Left renal cortex interstitium (tissue), 4 donors: Measurements from ENCODE around the gene CDC42BPB. TPM values are rescaled to one million over a fixed set of nuclear protein-coding genes. Genes with fewer than 3 reads are reported as not detected.

Source experiments
- DNase-seq, 4 donors: peaks; one replicate each; pipeline ENCODE4 v3.0.0-alpha.2; 2013; ENCODE audit warnings: low read depth in 4 of 4, low spot score in 2 of 4, missing footprints in 1 of 4
- polyA plus RNA-seq, 4 donors: library from polyadenylated mRNA; unstranded; fragments of 120-200 nt; gene quantifications; one replicate each; pipeline ENCODE4 v1.2.1, GENCODE V29; 2013; ENCODE audit not compliant: insufficient read length in 4 of 4

The CDC42BPB gene
- polyA plus RNA-seq, 4 donors: 71.9 to 96.1 (median 82.7) TPM

- DNase-seq: no peak
These were observed 16.8 kb upstream of the CDC42BPB start for GRCh38 chr14:103073876-103074728.

DNA sequence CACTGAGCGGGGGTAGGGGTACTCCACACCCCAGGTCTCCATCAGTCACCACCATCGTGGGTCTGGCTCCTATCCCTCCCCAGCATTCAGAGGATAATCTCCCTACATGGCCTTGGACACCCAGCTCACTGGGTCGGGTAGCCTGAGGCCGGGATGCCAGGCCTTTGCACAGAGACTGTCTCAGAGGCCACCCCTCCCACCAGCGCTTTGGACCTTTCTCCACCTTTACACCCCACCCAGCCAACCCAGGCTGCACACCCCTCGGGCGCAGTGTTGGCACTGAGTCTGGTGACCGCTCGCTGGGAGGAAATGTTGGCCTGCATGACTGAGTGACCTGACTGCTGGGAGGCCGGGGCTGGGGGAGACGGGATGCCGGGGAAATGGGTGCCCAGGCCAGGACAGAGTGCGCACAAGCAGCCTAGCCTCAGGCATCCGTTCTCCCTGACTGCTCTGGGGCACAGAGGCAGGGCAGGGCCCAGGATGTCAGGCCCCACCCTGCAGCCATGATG lies 16.1 kb upstream of the CDC42BPB start:
- no peak for DNase-seq

GRCh38 chr14:103072595-103073366 lies 15.4 kb upstream of the CDC42BPB start:
- DNase-seq: no peak

DNA sequence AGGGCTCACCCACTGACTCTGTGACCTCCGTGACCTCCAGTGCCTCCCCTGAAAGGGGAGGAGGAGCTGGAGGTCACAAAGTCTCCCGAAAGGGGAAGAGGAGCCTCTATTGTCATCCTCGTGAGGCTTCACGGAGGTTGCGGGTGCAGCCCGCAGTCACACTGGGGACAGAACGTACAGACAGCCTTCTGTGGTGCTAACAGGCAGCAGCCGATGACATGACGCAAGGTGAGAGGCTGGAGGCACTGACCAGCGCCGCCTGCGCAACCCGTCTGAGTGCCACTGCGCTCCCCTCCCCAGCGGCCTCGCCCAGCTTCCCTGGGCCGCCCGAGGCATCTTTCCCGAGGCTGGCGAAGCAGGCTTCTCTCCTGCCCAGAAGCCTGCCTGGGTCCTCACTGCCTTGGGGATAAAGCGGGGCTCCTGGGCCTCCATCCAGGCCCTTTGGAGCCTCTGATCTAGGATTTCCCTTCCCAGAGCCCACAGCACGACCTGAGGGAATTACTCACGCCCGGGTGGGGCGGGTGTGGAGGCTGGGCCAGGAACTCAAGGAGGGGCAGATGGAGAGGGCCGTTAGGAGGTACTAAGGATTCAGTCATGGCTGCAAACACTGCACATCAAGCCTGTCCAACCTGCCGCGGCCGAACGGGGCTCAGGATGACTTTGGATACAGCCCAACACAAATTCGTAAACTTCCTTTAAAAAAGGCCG lies 14.3 kb upstream of the CDC42BPB start:
- DNase-seq: no peak

GRCh38 chr14:103070971-103071542 lies 13.7 kb upstream of the CDC42BPB start:
- no peak for DNase-seq

DNA sequence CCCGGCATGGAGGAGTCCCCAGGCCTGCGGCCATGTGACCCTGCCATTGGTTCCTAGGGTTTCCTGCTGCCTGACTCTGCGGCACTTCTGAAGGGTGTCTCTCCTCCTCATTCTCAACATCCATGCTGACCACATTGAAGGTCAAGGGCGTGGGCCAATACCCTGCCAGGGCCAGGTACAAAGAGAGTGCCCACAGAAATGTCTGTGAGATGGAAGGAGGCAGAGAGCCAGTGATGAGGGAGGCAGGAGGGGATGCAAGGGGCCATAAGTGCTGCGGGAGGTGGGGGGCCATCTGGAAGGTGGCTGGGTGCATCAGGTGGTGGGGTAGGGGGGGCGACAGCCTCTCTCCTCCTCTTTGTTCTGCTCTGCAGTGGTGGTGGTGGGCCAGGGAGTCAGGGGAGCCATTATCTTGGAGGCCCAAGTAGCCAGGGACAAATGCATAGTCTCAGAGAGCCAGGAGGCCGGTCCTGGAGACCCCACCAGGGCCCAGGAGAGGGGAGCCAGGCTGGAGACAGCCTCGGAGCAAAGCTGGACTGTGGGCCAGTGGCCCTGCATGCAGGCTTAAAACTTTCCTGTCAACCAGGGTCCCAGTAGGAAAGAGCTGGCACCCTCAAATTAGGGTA lies 13.0 kb upstream of the CDC42BPB start:
- no peak for DNase-seq

DNA sequence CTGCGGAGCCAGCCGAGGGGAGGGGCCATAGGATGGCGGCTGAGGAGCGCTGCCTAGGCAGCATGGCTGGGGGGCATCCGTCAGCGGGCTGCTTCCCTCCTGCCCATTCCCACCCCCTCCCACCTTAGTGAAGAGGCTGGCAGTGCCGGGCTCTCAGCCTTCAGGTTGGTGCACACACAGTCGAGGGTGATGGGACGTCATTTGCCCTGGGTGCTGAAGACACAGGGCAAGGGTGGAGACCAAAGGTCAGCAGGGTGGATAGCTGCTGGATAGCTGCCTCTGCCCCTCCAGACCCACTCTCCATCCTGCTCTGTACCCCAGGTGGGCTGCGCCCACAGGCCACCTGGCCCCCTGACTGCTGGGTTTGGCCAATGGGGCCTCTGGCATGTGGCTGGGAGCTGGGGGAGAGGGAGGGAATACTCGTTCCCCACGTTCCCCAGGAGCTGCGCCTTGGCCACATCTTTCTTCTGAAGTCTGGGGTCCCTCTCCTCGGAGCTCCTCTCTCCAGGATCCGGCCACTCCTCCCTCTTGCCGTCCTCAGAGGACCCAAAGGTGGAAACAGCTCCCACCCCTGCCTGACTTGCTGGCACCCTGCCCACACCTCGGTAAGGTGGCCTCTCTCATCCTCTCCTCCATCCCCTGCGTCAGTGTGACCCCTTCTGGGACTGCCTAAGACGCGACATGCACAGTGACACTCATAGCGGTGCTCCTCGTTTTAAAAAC lies 11.2 kb upstream of the CDC42BPB start:
- no peak for DNase-seq

DNA sequence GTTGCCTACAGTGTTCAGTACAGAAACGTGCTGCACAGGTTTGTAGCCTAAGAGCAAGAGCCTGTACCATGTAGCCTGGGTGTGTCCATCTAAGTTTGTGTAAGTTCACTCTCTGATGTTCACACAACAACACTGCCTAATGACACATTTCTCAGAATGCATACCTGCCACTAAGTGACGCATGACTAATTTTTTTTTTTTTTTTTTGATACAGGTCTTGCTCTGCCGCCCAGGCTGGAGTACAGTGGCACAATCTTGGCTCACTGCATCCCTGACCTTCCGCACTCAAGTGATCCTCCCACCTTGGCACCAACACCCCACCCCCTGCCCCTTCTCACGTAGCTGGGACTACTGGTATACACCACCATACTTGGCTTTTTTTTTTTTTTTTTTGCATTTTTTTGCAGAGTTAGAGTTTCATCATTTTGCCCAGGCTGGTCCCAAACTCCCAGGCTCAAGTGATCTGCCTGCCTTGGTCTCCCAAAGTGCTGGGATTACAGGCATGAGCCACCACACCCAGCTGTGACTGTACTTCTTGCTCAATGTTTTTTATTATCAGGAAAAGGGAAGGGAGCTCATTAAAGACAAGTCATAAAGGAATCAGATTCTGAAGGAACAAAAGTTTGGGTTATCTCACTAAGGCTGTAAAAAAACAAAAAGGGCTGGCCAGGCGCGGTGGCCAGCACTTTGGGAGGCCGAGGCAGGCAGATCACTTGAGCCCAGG lies 10.0 kb upstream of the CDC42BPB start:
- no peak for DNase-seq

DNA sequence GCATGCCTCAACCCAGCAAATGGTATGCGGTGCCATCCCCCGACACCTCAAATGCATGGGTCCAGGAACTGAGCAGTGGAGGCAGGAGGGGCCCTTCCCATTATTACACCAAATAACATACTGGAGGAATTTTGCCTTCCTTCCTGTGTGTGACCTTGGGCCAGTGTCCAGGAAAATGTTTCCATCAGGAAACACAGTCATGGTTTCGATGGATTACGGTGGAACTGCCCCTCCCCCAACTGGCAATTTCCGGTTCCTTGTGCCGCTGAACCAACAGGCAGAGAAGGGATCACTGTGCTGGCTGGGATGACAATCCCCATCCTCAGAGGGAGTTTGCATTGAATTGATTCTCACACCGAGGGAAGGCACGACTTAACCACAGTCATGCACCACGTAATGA lies 9.1 kb upstream of the CDC42BPB start:
- no peak for DNase-seq

DNA sequence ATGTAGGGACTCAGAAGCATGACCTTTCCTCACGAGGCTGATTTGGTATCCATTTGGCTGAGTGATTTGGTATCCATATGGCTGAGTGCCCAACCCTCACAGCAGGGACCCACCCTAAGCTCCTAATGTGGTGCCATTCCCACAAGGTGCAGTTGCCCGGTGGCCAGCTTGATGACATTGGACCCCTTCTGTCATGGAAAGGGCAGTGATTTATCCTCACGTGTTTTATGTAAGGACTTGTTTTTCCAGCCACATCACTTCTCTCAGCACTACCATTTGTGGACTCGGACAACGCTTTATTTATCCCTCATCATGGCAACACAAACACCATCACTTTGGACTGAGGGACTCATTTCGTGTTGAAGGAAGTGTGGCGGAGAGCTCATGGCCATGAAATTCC lies 8.5 kb upstream of the CDC42BPB start:
- DNase-seq: no peak

DNA sequence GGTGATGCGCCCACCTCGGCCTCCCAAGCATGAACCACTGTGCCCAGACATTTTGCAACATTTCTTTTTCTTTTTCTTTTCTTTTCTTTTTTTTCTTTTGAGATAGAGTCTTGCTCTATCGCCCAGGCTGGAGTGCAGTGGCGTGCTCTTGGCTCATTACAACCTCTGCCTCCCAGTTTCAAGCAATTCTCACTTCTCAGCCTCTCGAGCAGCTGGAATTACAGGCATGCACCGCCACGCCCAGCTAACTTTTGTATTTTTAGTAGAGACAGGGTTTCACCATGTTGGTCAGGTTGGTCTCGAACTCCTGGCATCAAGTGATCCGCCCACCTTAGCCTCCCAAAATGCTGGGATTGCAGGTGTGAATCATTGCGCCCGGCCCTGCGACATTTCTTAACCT lies 7.6 kb upstream of the CDC42BPB start:
- DNase-seq: no peak

- DNase-seq: no peak
These were observed 7.1 kb upstream of the CDC42BPB start for GRCh38 chr14:103064436-103064835.

GRCh38 chr14:103061482-103061976 lies 4.2 kb upstream of the CDC42BPB start:
- no peak for DNase-seq

DNA sequence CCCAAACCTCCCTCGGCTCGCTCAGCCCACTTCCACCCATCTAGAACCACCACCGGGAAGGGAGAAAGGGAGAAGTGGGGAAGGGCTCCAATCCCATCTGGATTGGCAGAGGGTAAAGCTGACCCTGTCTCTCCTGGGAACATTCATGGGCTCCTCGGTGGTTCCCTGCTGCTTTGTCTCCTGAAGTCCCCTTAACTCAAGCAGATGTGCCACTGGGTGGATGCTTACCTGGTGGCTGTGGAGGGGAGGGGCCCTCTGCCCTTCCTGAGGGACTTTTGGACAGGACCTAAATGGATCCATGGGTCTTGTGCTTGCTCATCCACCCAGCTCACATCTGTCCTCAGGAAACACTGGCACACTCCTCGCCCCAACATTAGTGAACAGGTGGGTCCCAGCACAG lies 2.2 kb upstream of the CDC42BPB start:
- no peak for DNase-seq

- DNase-seq: no peak
These were observed 1.1 kb upstream of the CDC42BPB start for GRCh38 chr14:103058164-103059055.

DNA sequence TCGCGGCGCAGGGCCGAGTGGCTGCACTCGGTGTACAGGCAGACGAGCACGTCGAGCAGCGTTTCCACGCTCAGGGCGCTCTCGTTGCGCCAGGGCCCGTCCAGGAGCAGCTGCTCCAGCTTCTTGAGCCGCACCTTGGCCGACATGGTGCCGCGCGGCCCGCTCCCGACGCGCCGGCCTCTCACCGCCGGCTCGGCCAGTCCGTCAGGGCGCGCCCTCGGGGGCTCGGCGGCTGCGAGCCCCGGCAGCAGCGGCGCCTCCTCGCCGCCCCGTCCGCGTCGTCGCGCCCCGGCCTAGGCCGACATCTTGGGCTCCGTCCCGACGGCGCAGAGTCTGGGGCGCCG lies 349 bp downstream of the CDC42BPB start:
- no peak for DNase-seq

DNA sequence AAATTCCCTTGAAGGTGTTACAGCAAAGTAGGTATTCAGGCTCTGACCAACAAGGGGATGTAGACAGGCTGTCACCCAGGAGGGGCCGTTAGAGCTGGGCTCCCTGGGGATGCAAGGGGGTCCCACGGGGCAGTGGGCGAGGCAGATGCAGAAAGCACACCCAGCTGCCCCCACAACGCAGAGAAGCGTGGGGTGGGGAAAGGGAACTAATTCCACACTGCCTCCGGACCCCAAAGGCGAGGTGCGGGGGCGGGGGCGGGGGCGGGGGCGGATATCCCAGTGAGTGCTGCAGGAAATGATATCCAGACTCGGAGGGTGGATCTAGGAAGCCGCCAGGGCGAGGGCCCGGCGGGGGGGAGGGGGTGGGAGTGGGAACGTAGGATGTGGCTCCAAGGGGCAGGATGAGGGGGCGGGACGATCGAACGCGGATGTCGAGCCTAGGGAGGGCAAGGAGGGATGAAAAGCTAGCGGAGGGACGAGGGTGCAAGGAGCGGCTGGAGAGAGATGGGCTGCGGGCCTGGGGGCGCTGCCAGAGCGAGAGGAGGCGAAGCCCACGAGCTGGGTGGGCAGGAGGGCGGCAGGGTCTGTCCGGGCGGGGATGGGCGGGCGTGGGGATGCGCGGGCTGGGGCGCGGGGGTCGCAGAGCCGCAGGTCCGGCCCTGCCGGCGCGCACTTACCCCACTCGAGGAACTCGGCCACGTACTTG lies 874 bp downstream of the CDC42BPB start:
- no peak for DNase-seq
